Caco-2 (cell line): Measurements from ENCODE around the gene NXPE1. TPM values are rescaled to one million over a fixed set of nuclear protein-coding genes. Genes with fewer than 3 reads are reported as not detected.

Experiments
- BruUV-seq: library from RNA; stranded (reverse); fragments of 400-500 nt; replicated peaks from 2 replicates; lab custom pipeline; 2021; lab: Mats Ljungman, UMichigan
- CTCF ChIA-PET: fragments of 300-600 bp; sonication (Branson Sonifier 250); formaldehyde crosslinking; loops from one replicate; lab custom pipeline; 2022; ENCODE audit warnings: antibody characterized with exemption; lab: Charles Lee
- POLR2A ChIA-PET: fragments of 300-600 bp; sonication (Branson Sonifier 250); formaldehyde crosslinking; loops from one replicate; lab custom pipeline; 2022; ENCODE audit warnings: antibody characterized with exemption; lab: Charles Lee
- DNase-seq, 2 experiments: peaks; one replicate each; pipeline versions ENCODE4 v3.0.0 to v3.0.0-alpha.2; 2020 to 2022
- H3K27me3 ChIP-seq: replicated peaks from 2 replicates; pipeline ENCODE4 v1.6.0; 2011; ENCODE audit warnings: low read length; ENCODE audit not compliant: control insufficient read depth, insufficient read depth
- H3K36me3 ChIP-seq: 2 replicates; pipeline ENCODE4 v1.5.1; 2011; ENCODE audit warnings: low read length; ENCODE audit not compliant: control insufficient read depth, insufficient read depth
- H3K4me1 ChIP-seq: fragments of 250-450 bp; sonication (Bioruptor Pico); 2 replicates; pipeline ENCODE4 v1.5.1; 2020; ENCODE audit warnings: mild to moderate bottlenecking
- H3K4me3 ChIP-seq: 2 replicates; pipeline ENCODE4 v1.5.1; 2011; ENCODE audit warnings: low read depth, mild to moderate bottlenecking, control low read depth, low read length
- H3K9me3 ChIP-seq: fragments of 250-450 bp; sonication (Bioruptor Pico); 2 replicates; pipeline ENCODE4 v1.5.1; 2020; ENCODE audit warnings: mild to moderate bottlenecking, moderate library complexity
- H3K27ac Mint-ChIP-seq: one replicate; pipeline ENCODE4 v1.8.0; 2022; ENCODE audit warnings: mixed read lengths; ENCODE audit not compliant: unreplicated experiment
- H3K27me3 Mint-ChIP-seq: one replicate; pipeline ENCODE4 v1.8.0; 2022; ENCODE audit warnings: mixed read lengths; ENCODE audit not compliant: insufficient read depth, unreplicated experiment
- H3K36me3 Mint-ChIP-seq: one replicate; pipeline ENCODE4 v1.8.0; 2022; ENCODE audit warnings: mild to moderate bottlenecking, mixed read lengths; ENCODE audit not compliant: insufficient read depth, unreplicated experiment
- H3K4me1 Mint-ChIP-seq: one replicate; pipeline ENCODE4 v1.8.0; 2022; ENCODE audit warnings: low read depth, mixed read lengths; ENCODE audit not compliant: unreplicated experiment
- H3K4me3 Mint-ChIP-seq: one replicate; pipeline ENCODE4 v1.8.0; 2022; ENCODE audit warnings: mild to moderate bottlenecking, moderate library complexity, mixed read lengths; ENCODE audit not compliant: unreplicated experiment
- H3K9me3 Mint-ChIP-seq: one replicate; pipeline ENCODE4 v1.8.0; 2022; ENCODE audit warnings: mixed read lengths; ENCODE audit not compliant: unreplicated experiment
- intact Hi-C: fragments of 100-400 bp; cut with micrococcal nuclease; formaldehyde crosslinking; loops from one replicate; pipeline ENCODE4 v1.10.0; 2022; ENCODE audit not compliant: unreplicated experiment
- total RNA-seq: library from RNA; stranded (reverse); gene quantifications from 2 replicates; pipeline ENCODE4 v1.2.3, GENCODE V29; 2022
- TF ChIP-seq, protein P1 (sequence below), 2 experiments: fragments of 200-600 bp in 1 of 2; IDR thresholded peaks; 1 replicate in 1 of 2; 2 replicates in 1 of 2; pipeline versions ENCODE4 v1.5.1 to v1.8.0; 2011 to 2022; ENCODE audit warnings: antibody characterized with exemption in 1 of 2, control low read depth in 1 of 2, inconsistent platforms in 1 of 2, low read depth in 1 of 2, low read length in 1 of 2, mild to moderate bottlenecking in 1 of 2, moderate library complexity in 1 of 2; ENCODE audit not compliant: insufficient read depth in 1 of 2, severe bottlenecking in 1 of 2, unreplicated experiment in 1 of 2

NXPE1 gene
- total RNA-seq, 1 experiment from 2014 or later, result not detected

DNA sequence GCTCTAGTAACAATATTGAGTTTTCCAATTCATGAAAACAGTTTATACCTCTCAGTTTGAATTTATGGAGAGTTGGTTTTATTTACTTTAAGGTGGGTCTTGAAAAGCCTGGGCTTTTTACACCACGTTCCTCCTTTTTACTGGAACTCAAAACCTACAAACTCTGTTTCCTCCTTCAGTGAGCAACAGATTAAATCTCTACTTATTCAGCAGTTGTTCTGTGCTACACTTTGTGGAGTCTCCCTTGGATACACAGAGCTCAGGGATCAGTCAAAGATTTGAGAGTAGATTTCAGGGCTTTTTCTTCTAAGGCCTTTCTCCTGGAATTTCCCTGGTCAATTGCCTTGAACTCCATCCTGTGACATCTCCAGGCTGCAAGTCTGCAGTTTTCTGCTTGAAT is 3.5 kb downstream of the NXPE1 start:
- no peak overlapping the region for H3K4me3 ChIP-seq
- no TSS peak for BruUV-seq
- H3K4me1 ChIP-seq, result peaks cover 36% of the 10 kb centered on the region
- Mint-ChIP-seq H3K4me1 (peaks cover 37% of the 10 kb centered on the region), H3K27ac (peak overlapping the region; percentile 10), H3K36me3 (no peaks in the 10 kb centered on the region), H3K4me3 (no peak overlapping the region), H3K27me3 (no peaks in the 10 kb centered on the region), H3K9me3 (no peaks in the 10 kb centered on the region)
- CTCF ChIA-PET, result no interaction called here
- no peaks in the 10 kb centered on the region for H3K36me3 ChIP-seq
- no peaks in the 10 kb centered on the region for H3K27me3 ChIP-seq
- DNase-seq, result peak in 1 of 2 experiments; percentile 51
- POLR2A ChIA-PET, result no interaction called here
- no peaks in the 10 kb centered on the region for H3K9me3 ChIP-seq
- TF ChIP-seq, protein P1, sequence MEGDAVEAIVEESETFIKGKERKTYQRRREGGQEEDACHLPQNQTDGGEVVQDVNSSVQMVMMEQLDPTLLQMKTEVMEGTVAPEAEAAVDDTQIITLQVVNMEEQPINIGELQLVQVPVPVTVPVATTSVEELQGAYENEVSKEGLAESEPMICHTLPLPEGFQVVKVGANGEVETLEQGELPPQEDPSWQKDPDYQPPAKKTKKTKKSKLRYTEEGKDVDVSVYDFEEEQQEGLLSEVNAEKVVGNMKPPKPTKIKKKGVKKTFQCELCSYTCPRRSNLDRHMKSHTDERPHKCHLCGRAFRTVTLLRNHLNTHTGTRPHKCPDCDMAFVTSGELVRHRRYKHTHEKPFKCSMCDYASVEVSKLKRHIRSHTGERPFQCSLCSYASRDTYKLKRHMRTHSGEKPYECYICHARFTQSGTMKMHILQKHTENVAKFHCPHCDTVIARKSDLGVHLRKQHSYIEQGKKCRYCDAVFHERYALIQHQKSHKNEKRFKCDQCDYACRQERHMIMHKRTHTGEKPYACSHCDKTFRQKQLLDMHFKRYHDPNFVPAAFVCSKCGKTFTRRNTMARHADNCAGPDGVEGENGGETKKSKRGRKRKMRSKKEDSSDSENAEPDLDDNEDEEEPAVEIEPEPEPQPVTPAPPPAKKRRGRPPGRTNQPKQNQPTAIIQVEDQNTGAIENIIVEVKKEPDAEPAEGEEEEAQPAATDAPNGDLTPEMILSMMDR (IDR thresholded peaks at IDR 0.05; ENCODE audit: insufficient read depth in 1 of 2, low read depth in 1 of 2, low read length in 1 of 2, severe bottlenecking in 1 of 2, unreplicated experiment in 1 of 2), result no peak
- intact Hi-C loops, result loop anchor here (1.0 to 5.0 kb wide), 3 partner anchors 13 to 154 kb away; partner anchors contain the start of genes C11orf71, RBM7 and REXO2

GRCh38 chr11:114553642-114554041 is 6.0 kb downstream of the NXPE1 start:
- DNase-seq, result no peak
- no peak overlapping the region for H3K4me3 ChIP-seq
- no peaks in the 10 kb centered on the region for H3K9me3 ChIP-seq
- ChIA-PET POLR2A (no interaction called here), CTCF (no interaction called here)
- Mint-ChIP-seq H3K9me3 (no peaks in the 10 kb centered on the region), H3K4me3 (no peak overlapping the region), H3K27ac (no peak overlapping the region), H3K4me1 (peaks cover 22% of the 10 kb centered on the region), H3K27me3 (no peaks in the 10 kb centered on the region), H3K36me3 (no peaks in the 10 kb centered on the region)
- H3K27me3 ChIP-seq, result no peaks in the 10 kb centered on the region
- H3K36me3 ChIP-seq, result no peaks in the 10 kb centered on the region
- H3K4me1 ChIP-seq, result peaks cover 23% of the 10 kb centered on the region
- intact Hi-C loops, result no loop called here
- BruUV-seq, result no TSS peak
- TF ChIP-seq, protein P1 (IDR thresholded peaks at IDR 0.05; ENCODE audit: insufficient read depth in 1 of 2, low read depth in 1 of 2, low read length in 1 of 2, severe bottlenecking in 1 of 2, unreplicated experiment in 1 of 2), result no peak

- intact Hi-C loops, result no loop called here
- Mint-ChIP-seq H3K4me1 (peaks cover 6% of the 10 kb centered on the region), H3K27ac (no peak overlapping the region), H3K4me3 (no peak overlapping the region), H3K9me3 (peaks cover 11% of the 10 kb centered on the region), H3K36me3 (no peaks in the 10 kb centered on the region), H3K27me3 (no peaks in the 10 kb centered on the region)
- TF ChIP-seq, protein P1 (IDR thresholded peaks at IDR 0.05; ENCODE audit: insufficient read depth in 1 of 2, low read depth in 1 of 2, low read length in 1 of 2, severe bottlenecking in 1 of 2, unreplicated experiment in 1 of 2), result no peak
- no peaks in the 10 kb centered on the region for H3K27me3 ChIP-seq
- peaks cover 10% of the 10 kb centered on the region for H3K4me1 ChIP-seq
- no peaks in the 10 kb centered on the region for H3K9me3 ChIP-seq
- H3K4me3 ChIP-seq, result no peak overlapping the region
- no peaks in the 10 kb centered on the region for H3K36me3 ChIP-seq
- no TSS peak for BruUV-seq
- ChIA-PET CTCF (no interaction called here), POLR2A (no interaction called here)
- no peak for DNase-seq
Measured at GRCh38 chr11:114551060-114551459, 8.6 kb downstream of the NXPE1 start.
